Fibroblast of skin of left quadriceps (primary cell): ENCODE results near the gene ULBP3.

Experiments
- DNase-seq, 2 experiments: peaks; one replicate each; pipeline ENCODE4 v3.0.0-alpha.2; 2013; ENCODE audit warnings: low read depth in 2 of 2

The ULBP3 gene

GRCh38 chr6:150068720-150069648 is at the start of gene ULBP3:
Gene ULBP3 (minus strand): TSS chr6:150069121. CDS start chr6:150069066, 55 bp downstream.
- peak; percentile 81 to 83 for DNase-seq

GRCh38 chr6:150118627-150119026 is 49.7 kb upstream of the ULBP3 start:
- no peak for DNase-seq

- no peak for DNase-seq
These were observed 49.3 kb upstream of the ULBP3 start for GRCh38 chr6:150118203-150118602.

GRCh38 chr6:150116200-150116800 is 47.4 kb upstream of the ULBP3 start:
- DNase-seq, result no peak

GRCh38 chr6:150115769-150116168 is 46.8 kb upstream of the ULBP3 start:
- no peak for DNase-seq

- DNase-seq, result no peak
These were observed 43.3 kb upstream of the ULBP3 start for GRCh38 chr6:150112233-150112632.

- no peak for DNase-seq
These were observed 33.9 kb upstream of the ULBP3 start for GRCh38 chr6:150102750-150103270.

GRCh38 chr6:150100745-150101144 is 31.8 kb upstream of the ULBP3 start:
- DNase-seq, result no peak

- DNase-seq, result no peak
These were observed 31.0 kb upstream of the ULBP3 start for GRCh38 chr6:150099953-150100352.

GRCh38 chr6:150099546-150099945 is 30.6 kb upstream of the ULBP3 start:
- no peak for DNase-seq

- DNase-seq, result no peak
These were observed 29.2 kb upstream of the ULBP3 start for GRCh38 chr6:150098155-150098554.

GRCh38 chr6:150093397-150093796 is 24.5 kb upstream of the ULBP3 start:
- no peak for DNase-seq

GRCh38 chr6:150091476-150091875 is 22.6 kb upstream of the ULBP3 start:
- no peak for DNase-seq

GRCh38 chr6:150090328-150090727 is 21.4 kb upstream of the ULBP3 start:
- DNase-seq, result no peak

- no peak for DNase-seq
These were observed 19.7 kb upstream of the ULBP3 start for GRCh38 chr6:150088481-150089154.

GRCh38 chr6:150087336-150087735 is 18.4 kb upstream of the ULBP3 start:
- DNase-seq, result no peak

GRCh38 chr6:150086026-150086425 is 17.1 kb upstream of the ULBP3 start:
- no peak for DNase-seq

- no peak for DNase-seq
These were observed 15.5 kb upstream of the ULBP3 start for GRCh38 chr6:150084426-150084825.

GRCh38 chr6:150083839-150084238 is 14.9 kb upstream of the ULBP3 start:
- DNase-seq, result no peak

- DNase-seq, result no peak
These were observed 12.8 kb upstream of the ULBP3 start for GRCh38 chr6:150081702-150082101.

- DNase-seq, result no peak
These were observed 10.7 kb upstream of the ULBP3 start for GRCh38 chr6:150079604-150080003.

GRCh38 chr6:150078788-150079187 is 9.9 kb upstream of the ULBP3 start:
- no peak for DNase-seq
